Glomerular visceral epithelial cell (primary cell): Measurements from ENCODE around the gene GCNT1.
"Not testable (repeated sequence)": the region's sequence is repeated elsewhere in the genome, so short reads cannot be mapped to it uniquely, and the experiment has no call there.

ENCODE experiments used
- DNase-seq: peaks from one replicate; pipeline ENCODE4 v3.0.0-alpha.2; 2016; ENCODE audit errors: extremely low spot score

GCNT1 gene

GRCh38 chr9:76443887-76444286 lies 15.1 kb upstream of the GCNT1 start:
- DNase-seq = no peak

GRCh38 chr9:76444322-76444929 lies 14.6 kb upstream of the GCNT1 start:
- no peak for DNase-seq

- no peak for DNase-seq
These were observed 13.0 kb upstream of the GCNT1 start for GRCh38 chr9:76445976-76446375.

GRCh38 chr9:76448501-76448900 lies 10.5 kb upstream of the GCNT1 start:
- no peak for DNase-seq

- peak; percentile 74 for DNase-seq
These were observed 7.7 kb upstream of the GCNT1 start for GRCh38 chr9:76451234-76451633.

- DNase-seq = no peak
These were observed 6.1 kb upstream of the GCNT1 start for GRCh38 chr9:76452839-76453238.

- DNase-seq = no peak
These were observed 5.2 kb upstream of the GCNT1 start for GRCh38 chr9:76453785-76454184.

- DNase-seq = no peak
These were observed 4.7 kb upstream of the GCNT1 start for GRCh38 chr9:76454311-76454710.

GRCh38 chr9:76456202-76456926 lies 2.6 kb upstream of the GCNT1 start:
- peak; percentile 14 for DNase-seq

GRCh38 chr9:76459694-76460635 lies 983 bp downstream of the GCNT1 start:
- peak; percentile 53 for DNase-seq

GRCh38 chr9:76462126-76462525 lies 3.1 kb downstream of the GCNT1 start:
- DNase-seq = no peak

- no peak for DNase-seq
These were observed 4.2 kb downstream of the GCNT1 start for GRCh38 chr9:76463211-76463610.

- no peak for DNase-seq
These were observed 5.7 kb downstream of the GCNT1 start for GRCh38 chr9:76464706-76465105.

- DNase-seq = no peak
These were observed 6.7 kb downstream of the GCNT1 start for GRCh38 chr9:76465442-76466298.

- no peak for DNase-seq
These were observed 7.3 kb downstream of the GCNT1 start for GRCh38 chr9:76466299-76466605.

- no peak for DNase-seq
These were observed 15.4 kb downstream of the GCNT1 start for GRCh38 chr9:76474419-76474818.

- DNase-seq = no peak
These were observed 16.7 kb downstream of the GCNT1 start for GRCh38 chr9:76475686-76476085.

- not testable (repeated sequence) for DNase-seq
These were observed 18.8 kb downstream of the GCNT1 start for GRCh38 chr9:76477818-76478217.

GRCh38 chr9:76478226-76478625 lies 19.2 kb downstream of the GCNT1 start:
- no peak for DNase-seq

- DNase-seq = not testable (repeated sequence)
These were observed 20.4 kb downstream of the GCNT1 start for GRCh38 chr9:76479337-76479736.

GRCh38 chr9:76486151-76486550 lies 27.2 kb downstream of the GCNT1 start:
- DNase-seq = no peak
